HFFc6 (cell line): ENCODE measurements around the gene SMOC2. TPM values are rescaled to one million over a fixed set of nuclear protein-coding genes. Genes with fewer than 3 reads are reported as not detected.

Experiments used
- DNase-seq: peaks from one replicate; pipeline ENCODE4 v3.0.0-alpha.2; 2018
- H3K27ac Mint-ChIP-seq: 2 replicates; pipeline ENCODE4 v1.8.0; 2020; ENCODE audit warnings: mild to moderate bottlenecking, mixed read lengths
- H3K27me3 Mint-ChIP-seq: 2 replicates; pipeline ENCODE4 v1.8.0; 2021; ENCODE audit warnings: mild to moderate bottlenecking, moderate library complexity, mixed read lengths; ENCODE audit not compliant: insufficient read depth
- H3K36me3 Mint-ChIP-seq: 2 replicates; pipeline ENCODE4 v1.8.0; 2021; ENCODE audit warnings: low read depth, mixed read lengths
- H3K4me1 Mint-ChIP-seq: 2 replicates; pipeline ENCODE4 v1.8.0; 2020; ENCODE audit warnings: low read depth, mixed read lengths
- H3K4me3 Mint-ChIP-seq: 2 replicates; pipeline ENCODE4 v1.8.0; 2020; ENCODE audit warnings: mild to moderate bottlenecking, moderate library complexity, mixed read lengths
- H3K9me3 Mint-ChIP-seq: 2 replicates; pipeline ENCODE4 v1.8.0; 2020; ENCODE audit warnings: mild to moderate bottlenecking, mixed read lengths
- CTCF ChIP-seq: fragments of 200-600 bp; sonication (generic); IDR thresholded peaks from 2 replicates; pipeline ENCODE4 v1.5.0; 2021; ENCODE audit warnings: antibody characterized with exemption, mild to moderate bottlenecking
- total RNA-seq, 6 experiments: library from RNA; stranded (reverse); fragmentation: NEBNext Ultra II Directional; extraction: Animal tissue kit (Norgen Biotek cat#: 25700); gene quantifications; 2 replicates in 1 of 6; 3 replicates in 5 of 6; pipeline ENCODE4 v1.2.3, GENCODE V29; 2021

The SMOC2 gene
- total RNA-seq, 6 experiments from 2014 or later: not detected

DNA sequence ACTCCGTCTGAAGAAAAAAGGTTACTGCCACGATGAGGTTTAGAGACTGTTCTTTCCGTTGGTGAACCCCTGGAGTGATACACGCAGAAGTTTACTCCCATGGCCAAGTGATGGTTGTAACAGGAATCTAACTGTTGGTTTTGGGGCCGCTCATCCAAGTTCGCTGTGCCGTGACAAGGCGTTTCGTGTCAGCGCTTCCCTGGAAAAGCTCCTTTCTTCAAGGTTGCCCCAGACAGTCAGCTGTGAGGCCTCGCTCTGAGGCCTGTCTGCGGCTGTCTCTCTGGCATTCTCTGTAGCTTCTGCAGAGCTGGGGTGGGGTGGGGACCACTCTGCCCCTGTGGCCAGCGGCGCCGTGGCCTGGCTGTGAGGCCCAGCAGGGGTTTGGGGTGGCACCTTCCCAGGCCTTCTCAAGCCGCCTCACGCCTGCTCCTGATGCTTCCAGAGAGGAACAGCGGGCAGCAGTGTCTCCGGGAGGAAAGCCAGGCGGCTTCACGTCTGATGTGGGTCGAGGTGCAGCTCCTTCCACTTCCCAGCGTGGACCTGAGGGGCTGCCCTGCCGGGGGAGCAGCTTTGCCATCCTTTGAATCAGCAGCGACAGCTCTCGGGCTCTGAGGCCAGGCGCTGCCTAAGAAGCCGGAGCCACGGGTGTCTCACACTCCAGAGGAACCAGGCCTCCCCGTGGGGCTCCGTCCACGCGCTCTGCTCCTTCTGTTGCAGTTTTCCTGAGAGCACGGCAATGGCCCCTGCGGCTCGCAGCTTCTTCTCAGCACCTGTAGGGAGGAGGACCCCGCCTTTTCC, 76.2 kb downstream of the SMOC2 start:
- H3K27me3 Mint-ChIP-seq: peaks cover 4% of the 10 kb centered on the region
- DNase-seq: no peak
- H3K27ac Mint-ChIP-seq: no peak overlapping the region
- H3K4me1 Mint-ChIP-seq: no peaks in the 10 kb centered on the region
- peaks cover 8% of the 10 kb centered on the region; the same call in 1 of the 2 replicates for H3K36me3 Mint-ChIP-seq
- no peak overlapping the region for H3K4me3 Mint-ChIP-seq
- peaks cover 52% of the 10 kb centered on the region for H3K9me3 Mint-ChIP-seq
- TF ChIP-seq CTCF: no peak

- H3K9me3 Mint-ChIP-seq: peaks cover 55% of the 10 kb centered on the region
- H3K4me1 Mint-ChIP-seq: no peaks in the 10 kb centered on the region
- H3K36me3 Mint-ChIP-seq: peaks cover 13% of the 10 kb centered on the region; the same call in 1 of the 2 replicates
- no peak overlapping the region for H3K27ac Mint-ChIP-seq
- peaks cover 4% of the 10 kb centered on the region for H3K27me3 Mint-ChIP-seq
- no peak for DNase-seq
- TF ChIP-seq CTCF: no peak
- H3K4me3 Mint-ChIP-seq: no peak overlapping the region
Measured at GRCh38 chr6:168517742-168518347, 76.9 kb downstream of the SMOC2 start.

- H3K36me3 Mint-ChIP-seq: peaks cover 13% of the 10 kb centered on the region; the same call in 1 of the 2 replicates
- DNase-seq: no peak
- TF ChIP-seq CTCF: no peak
- no peak overlapping the region for H3K27ac Mint-ChIP-seq
- H3K4me3 Mint-ChIP-seq: no peak overlapping the region
- H3K4me1 Mint-ChIP-seq: no peaks in the 10 kb centered on the region
- peaks cover 4% of the 10 kb centered on the region for H3K27me3 Mint-ChIP-seq
- H3K9me3 Mint-ChIP-seq: peaks cover 55% of the 10 kb centered on the region
Measured at GRCh38 chr6:168518348-168518745, 77.4 kb downstream of the SMOC2 start.

- peaks cover 13% of the 10 kb centered on the region; the same call in 1 of the 2 replicates for H3K36me3 Mint-ChIP-seq
- peaks cover 4% of the 10 kb centered on the region for H3K27me3 Mint-ChIP-seq
- peaks cover 60% of the 10 kb centered on the region for H3K9me3 Mint-ChIP-seq
- no peak for DNase-seq
- no peak overlapping the region for H3K27ac Mint-ChIP-seq
- no peak for TF ChIP-seq CTCF
- H3K4me1 Mint-ChIP-seq: no peaks in the 10 kb centered on the region
- no peak overlapping the region for H3K4me3 Mint-ChIP-seq
Measured at GRCh38 chr6:168518867-168519266, 77.9 kb downstream of the SMOC2 start.

DNA sequence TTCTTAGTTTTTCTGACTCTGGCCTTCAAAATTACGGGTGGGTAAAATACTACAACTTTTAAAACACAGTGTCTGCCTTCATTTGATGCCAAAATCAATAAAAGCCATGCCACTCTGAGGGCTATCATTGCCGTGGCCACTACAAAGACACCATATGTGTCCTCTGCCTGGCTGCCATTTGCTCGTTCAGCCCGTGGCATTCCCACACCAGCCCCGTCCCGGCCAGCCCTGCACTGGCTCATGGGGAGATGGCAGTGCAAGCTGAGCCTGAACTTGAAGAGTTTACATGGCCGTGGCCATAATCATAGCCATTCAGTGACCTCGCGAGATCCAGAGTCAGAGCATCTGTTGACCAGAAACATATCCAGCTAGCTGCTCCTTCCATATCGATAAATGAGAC, 79.2 kb downstream of the SMOC2 start:
- Mint-ChIP-seq H3K36me3 (peaks cover 13% of the 10 kb centered on the region; the same call in 1 of the 2 replicates), H3K27ac (no peak overlapping the region), H3K4me3 (no peak overlapping the region), H3K4me1 (no peaks in the 10 kb centered on the region), H3K9me3 (peaks cover 55% of the 10 kb centered on the region), H3K27me3 (peaks cover 4% of the 10 kb centered on the region; the same call in 1 of the 2 replicates)
- TF ChIP-seq CTCF: no peak
- no peak for DNase-seq
